H9 (cell line): Measurements from ENCODE around the gene GLRA3. TPM values are rescaled to one million over a fixed set of nuclear protein-coding genes. Genes with fewer than 3 reads are reported as not detected.

ENCODE experiments used
- DNase-seq: peaks from one replicate; pipeline ENCODE4 v3.0.0-alpha.2; 2017
- H2AFZ ChIP-seq: one replicate; pipeline ENCODE4 v1.6.1; 2013; ENCODE audit warnings: mild to moderate bottlenecking, low read length, control low read depth, moderate library complexity
- H2AK5ac ChIP-seq: 2 replicates; pipeline ENCODE4 v1.6.1; 2013; ENCODE audit warnings: low read length, control low read depth, mixed read lengths; ENCODE audit not compliant: insufficient read length
- H2BK120ac ChIP-seq: one replicate; pipeline ENCODE4 v1.6.1; 2013; ENCODE audit warnings: low read depth, mild to moderate bottlenecking, low read length, control low read depth, inconsistent platforms; ENCODE audit not compliant: poor library complexity, severe bottlenecking
- H2BK12ac ChIP-seq: 2 replicates; pipeline ENCODE4 v1.6.1; 2013; ENCODE audit warnings: low read length, control low read depth, mixed read lengths, low read depth; ENCODE audit not compliant: insufficient read length
- H2BK15ac ChIP-seq: 2 replicates; pipeline ENCODE4 v1.6.1; 2013; ENCODE audit warnings: low read depth, low read length, control low read depth
- H2BK20ac ChIP-seq: one replicate; pipeline ENCODE4 v1.6.1; 2013; ENCODE audit warnings: low read depth, mild to moderate bottlenecking, low read length, control low read depth, inconsistent platforms; ENCODE audit not compliant: poor library complexity, severe bottlenecking
- H2BK5ac ChIP-seq: 2 replicates; pipeline ENCODE4 v1.6.1; 2013; ENCODE audit warnings: low read length, control low read depth, mixed read lengths; ENCODE audit not compliant: insufficient read length
- H3K14ac ChIP-seq: 2 replicates; pipeline ENCODE4 v1.6.1; 2013; ENCODE audit warnings: low read length, control low read depth; ENCODE audit not compliant: insufficient read depth
- H3K18ac ChIP-seq: 2 replicates; pipeline ENCODE4 v1.6.1; 2013; ENCODE audit warnings: low read depth, mild to moderate bottlenecking, mixed read lengths, low read length, control low read depth; ENCODE audit not compliant: insufficient read length
- H3K23ac ChIP-seq: 2 replicates; pipeline ENCODE4 v1.6.1; 2013; ENCODE audit warnings: low read length, control low read depth, mixed read lengths, low read depth; ENCODE audit not compliant: insufficient read length
- H3K23me2 ChIP-seq: 2 replicates; pipeline ENCODE4 v1.6.1; 2013; ENCODE audit warnings: low read depth, mild to moderate bottlenecking, mixed read lengths, low read length, control low read depth; ENCODE audit not compliant: insufficient read length, poor library complexity, severe bottlenecking
- H3K27ac ChIP-seq: 2 replicates; pipeline ENCODE4 v1.5.1; 2013; ENCODE audit warnings: low read length, control low read depth, mixed read lengths, low read depth; ENCODE audit not compliant: insufficient read length
- H3K27me3 ChIP-seq: 2 replicates; pipeline ENCODE4 v1.6.1; 2013; ENCODE audit warnings: low read length, control low read depth, inconsistent platforms; ENCODE audit not compliant: insufficient read depth
- H3K4ac ChIP-seq: 2 replicates; pipeline ENCODE4 v1.6.1; 2013; ENCODE audit warnings: low read depth, mild to moderate bottlenecking, control low read depth, inconsistent platforms, low read length, moderate library complexity
- H3K4me1 ChIP-seq: 2 replicates; pipeline ENCODE4 v1.6.1; 2013; ENCODE audit warnings: low read length, control low read depth, inconsistent platforms; ENCODE audit not compliant: insufficient read depth
- H3K4me2 ChIP-seq: 2 replicates; pipeline ENCODE4 v1.6.1; 2013; ENCODE audit warnings: low read length, control low read depth, mixed read lengths; ENCODE audit not compliant: insufficient read length, insufficient read depth
- H3K56ac ChIP-seq: 2 replicates; pipeline ENCODE4 v1.6.1; 2013; ENCODE audit warnings: low read depth, mild to moderate bottlenecking, mixed read lengths, low read length, control low read depth; ENCODE audit not compliant: insufficient read length
- H3K79me1 ChIP-seq: 2 replicates; pipeline ENCODE4 v1.6.1; 2013; ENCODE audit warnings: low read depth, mild to moderate bottlenecking, moderate library complexity, low read length, control low read depth, inconsistent platforms; ENCODE audit not compliant: insufficient read depth, poor library complexity, severe bottlenecking
- H3K79me2 ChIP-seq: 2 replicates; pipeline ENCODE4 v1.6.1; 2013; ENCODE audit warnings: low read length, control low read depth, inconsistent platforms; ENCODE audit not compliant: insufficient read depth
- H3K9ac ChIP-seq: 2 replicates; pipeline ENCODE4 v1.6.1; 2013; ENCODE audit warnings: low read length, control low read depth, mixed read lengths; ENCODE audit not compliant: insufficient read length; ENCODE audit errors: extremely low read depth
- H3K9me3 ChIP-seq: one replicate; pipeline ENCODE4 v1.6.1; 2013; ENCODE audit warnings: low read depth, low read length, inconsistent platforms; ENCODE audit not compliant: control insufficient read depth
- H3T11ph ChIP-seq: one replicate; pipeline ENCODE4 v1.6.1; 2013; ENCODE audit warnings: mild to moderate bottlenecking, low read length, control low read depth, inconsistent platforms
- H4K20me1 ChIP-seq: one replicate; pipeline ENCODE4 v1.6.1; 2013; ENCODE audit not compliant: control insufficient read depth, insufficient read length, insufficient read depth
- H4K5ac ChIP-seq: 2 replicates; pipeline ENCODE4 v1.6.1; 2013; ENCODE audit warnings: low read depth, mild to moderate bottlenecking, mixed read lengths, low read length, control low read depth; ENCODE audit not compliant: insufficient read length
- H4K8ac ChIP-seq: replicated peaks from 2 replicates; pipeline ENCODE4 v1.6.1; 2013; ENCODE audit warnings: low read length, control low read depth, mixed read lengths, low read depth; ENCODE audit not compliant: insufficient read length
- H4K91ac ChIP-seq: 2 replicates; pipeline ENCODE4 v1.6.1; 2013; ENCODE audit warnings: low read depth, mild to moderate bottlenecking, moderate library complexity, mixed read lengths, low read length, control low read depth; ENCODE audit not compliant: insufficient read length
- H3K27ac Mint-ChIP-seq, 3 experiments: 2 replicates in 2 of 3; 3 replicates in 1 of 3; pipeline ENCODE4 v1.8.0; 2020 to 2021; ENCODE audit warnings: mixed read lengths in 3 of 3, mild to moderate bottlenecking in 1 of 3, moderate library complexity in 1 of 3
- H3K27me3 Mint-ChIP-seq: 2 replicates; pipeline ENCODE4 v1.8.0; 2021; ENCODE audit warnings: low read depth, mild to moderate bottlenecking, moderate library complexity, mixed read lengths
- H3K36me3 Mint-ChIP-seq, 3 experiments: 2 replicates in 2 of 3; 3 replicates in 1 of 3; pipeline ENCODE4 v1.8.0; 2020 to 2021; ENCODE audit warnings: low read depth in 3 of 3, mixed read lengths in 3 of 3; ENCODE audit not compliant: insufficient read depth in 1 of 3
- H3K4me1 Mint-ChIP-seq, 2 experiments: 2 replicates each; pipeline ENCODE4 v1.8.0; 2020; ENCODE audit warnings: mixed read lengths in 2 of 2
- H3K4me3 Mint-ChIP-seq, 2 experiments: 2 replicates in 1 of 2; 3 replicates in 1 of 2; pipeline ENCODE4 v1.8.0; 2020 to 2021; ENCODE audit warnings: mild to moderate bottlenecking in 2 of 2, mixed read lengths in 2 of 2, moderate library complexity in 1 of 2
- H3K9me3 Mint-ChIP-seq, 2 experiments: 2 replicates in 1 of 2; 3 replicates in 1 of 2; pipeline ENCODE4 v1.8.0; 2020; ENCODE audit warnings: mild to moderate bottlenecking in 2 of 2, mixed read lengths in 2 of 2, moderate library complexity in 1 of 2
- CTCF ChIP-seq: fragments of 200-600 bp; sonication (generic); conservative IDR thresholded peaks from 3 replicates; pipeline ENCODE4 v1.8.0; 2021; ENCODE audit warnings: antibody characterized with exemption, mild to moderate bottlenecking
- WGBS: extraction: QIAGEN DNeasy Blood & Tissue Kit; methylation state at CpG from one replicate; pipeline ENCODE4 v1.1.7; 2013; ENCODE audit warnings: missing lambda C conversion rate, low lambda C conversion rate, mixed read lengths; ENCODE audit not compliant: insufficient read length; ENCODE audit errors: extremely low coverage; 5-methylcytosine and 5-hydroxymethylcytosine counted together
- total RNA-seq: library from RNA; stranded (reverse); gene quantifications from 2 replicates; pipeline ENCODE4 v1.2.1, GENCODE V29; 2021

Gene GLRA3
- total RNA-seq, 1 experiment from 2014 or later: 0.09 TPM

GRCh38 chr4:174611792-174612191, 217.3 kb downstream of the GLRA3 start:
- H3K4me1 Mint-ChIP-seq: peaks cover 19 to 22% of the 10 kb centered on the region in 2 experiments
- H4K20me1 ChIP-seq: no peaks in the 10 kb centered on the region

More at GRCh38 chr4:174611792-174612191, 217.3 kb downstream of the GLRA3 start:
- Histone ChIP-seq H3K27ac (no peak overlapping the region), H4K5ac (no peak overlapping the region), H3K9me3 (peaks cover 7% of the 10 kb centered on the region), H3K56ac (no peak overlapping the region), H2BK15ac (no peak overlapping the region), H4K8ac (no peak overlapping the region), H3K4ac (no peak overlapping the region), H2BK12ac (no peak overlapping the region), H4K91ac (no peak overlapping the region), H3T11ph (no peak overlapping the region), H3K14ac (no peak overlapping the region), H2AK5ac (no peak overlapping the region), H3K18ac (no peak overlapping the region), H2BK120ac (no peak overlapping the region), H2AFZ (no peak overlapping the region), H3K79me2 (no peaks in the 10 kb centered on the region), H3K9ac (no peak overlapping the region), H3K23me2 (no peaks in the 10 kb centered on the region), H3K4me1 (no peaks in the 10 kb centered on the region; the same call in 1 of the 2 replicates), H2BK5ac (no peak overlapping the region), H2BK20ac (no peak overlapping the region), H3K23ac (no peak overlapping the region), H3K27me3 (no peaks in the 10 kb centered on the region), H3K79me1 (no peaks in the 10 kb centered on the region), H3K4me2 (no peak overlapping the region)
- Mint-ChIP-seq H3K36me3 (peaks cover 10 to 24% (median 16%) of the 10 kb centered on the region in 3 experiments), H3K4me3 (no peak overlapping the region), H3K9me3 (peaks cover 19 to 23% of the 10 kb centered on the region in 2 experiments), H3K27ac (no peak overlapping the region), H3K27me3 (no peaks in the 10 kb centered on the region)
- no peak for TF ChIP-seq CTCF
- DNase-seq: no peak
- WGBS: no CpG with 5 or more reads among the region's 1 CpG
